RKO (cell line): ENCODE data around the gene STK32B.
A peak's percentile ranks its signal among the peaks of the same experiment; 100 is the strongest.
"Not testable (repeated sequence)": the region's sequence is repeated elsewhere in the genome, so short reads cannot be mapped to it uniquely, and the experiment has no call there.

Experiments used
- DNase-seq: peaks from one replicate; pipeline ENCODE4 v3.0.0-alpha.2; 2016; ENCODE audit warnings: low spot score

Gene STK32B

GRCh38 chr4:5209862-5210261 is 158.6 kb downstream of the STK32B start:
- no peak for DNase-seq

- no peak for DNase-seq
Measured at GRCh38 chr4:5211282-5211839, 160.1 kb downstream of the STK32B start.

GRCh38 chr4:5212255-5213013 is 161.2 kb downstream of the STK32B start:
- DNase-seq, result no peak

- no peak for DNase-seq
Measured at GRCh38 chr4:5213087-5213595, 161.9 kb downstream of the STK32B start.

GRCh38 chr4:5215321-5215720 is 164.0 kb downstream of the STK32B start:
- no peak for DNase-seq

- no peak for DNase-seq
Measured at GRCh38 chr4:5217421-5217820, 166.1 kb downstream of the STK32B start.

GRCh38 chr4:5218376-5219069 is 167.2 kb downstream of the STK32B start:
- DNase-seq, result no peak

- peak; percentile 57 for DNase-seq
Measured at GRCh38 chr4:5220028-5220427, 168.7 kb downstream of the STK32B start.

GRCh38 chr4:5222047-5222446 is 170.8 kb downstream of the STK32B start:
- DNase-seq, result no peak

GRCh38 chr4:5222951-5223350 is 171.7 kb downstream of the STK32B start:
- DNase-seq, result no peak

- no peak for DNase-seq
Measured at GRCh38 chr4:5224340-5224739, 173.1 kb downstream of the STK32B start.

GRCh38 chr4:5232549-5232948 is 181.3 kb downstream of the STK32B start:
- DNase-seq, result no peak

- DNase-seq, result no peak
Measured at GRCh38 chr4:5237086-5237660, 185.9 kb downstream of the STK32B start.

GRCh38 chr4:5238173-5238572 is 186.9 kb downstream of the STK32B start:
- DNase-seq, result no peak

- not testable (repeated sequence) for DNase-seq
Measured at GRCh38 chr4:5247061-5247460, 195.8 kb downstream of the STK32B start.

- no peak for DNase-seq
Measured at GRCh38 chr4:5247735-5248134, 196.5 kb downstream of the STK32B start.

GRCh38 chr4:5249727-5250126 is 198.4 kb downstream of the STK32B start:
- no peak for DNase-seq

- DNase-seq, result not testable (repeated sequence)
Measured at GRCh38 chr4:5250536-5250935, 199.3 kb downstream of the STK32B start.

GRCh38 chr4:5256421-5256820 is 205.1 kb downstream of the STK32B start:
- DNase-seq, result no peak

- DNase-seq, result no peak
Measured at GRCh38 chr4:5257086-5257485, 205.8 kb downstream of the STK32B start.

GRCh38 chr4:5259471-5259870 is 208.2 kb downstream of the STK32B start:
- DNase-seq, result no peak

GRCh38 chr4:5260121-5260520 is 208.8 kb downstream of the STK32B start:
- no peak for DNase-seq

GRCh38 chr4:5261866-5262265 is 210.6 kb downstream of the STK32B start:
- no peak for DNase-seq
